ENCODE results near the gene CLIP2.
"Not testable (repeated sequence)": the region's sequence is repeated elsewhere in the genome, so short reads cannot be mapped to it uniquely, and the experiment has no call there.

Gene CLIP2

DNA sequence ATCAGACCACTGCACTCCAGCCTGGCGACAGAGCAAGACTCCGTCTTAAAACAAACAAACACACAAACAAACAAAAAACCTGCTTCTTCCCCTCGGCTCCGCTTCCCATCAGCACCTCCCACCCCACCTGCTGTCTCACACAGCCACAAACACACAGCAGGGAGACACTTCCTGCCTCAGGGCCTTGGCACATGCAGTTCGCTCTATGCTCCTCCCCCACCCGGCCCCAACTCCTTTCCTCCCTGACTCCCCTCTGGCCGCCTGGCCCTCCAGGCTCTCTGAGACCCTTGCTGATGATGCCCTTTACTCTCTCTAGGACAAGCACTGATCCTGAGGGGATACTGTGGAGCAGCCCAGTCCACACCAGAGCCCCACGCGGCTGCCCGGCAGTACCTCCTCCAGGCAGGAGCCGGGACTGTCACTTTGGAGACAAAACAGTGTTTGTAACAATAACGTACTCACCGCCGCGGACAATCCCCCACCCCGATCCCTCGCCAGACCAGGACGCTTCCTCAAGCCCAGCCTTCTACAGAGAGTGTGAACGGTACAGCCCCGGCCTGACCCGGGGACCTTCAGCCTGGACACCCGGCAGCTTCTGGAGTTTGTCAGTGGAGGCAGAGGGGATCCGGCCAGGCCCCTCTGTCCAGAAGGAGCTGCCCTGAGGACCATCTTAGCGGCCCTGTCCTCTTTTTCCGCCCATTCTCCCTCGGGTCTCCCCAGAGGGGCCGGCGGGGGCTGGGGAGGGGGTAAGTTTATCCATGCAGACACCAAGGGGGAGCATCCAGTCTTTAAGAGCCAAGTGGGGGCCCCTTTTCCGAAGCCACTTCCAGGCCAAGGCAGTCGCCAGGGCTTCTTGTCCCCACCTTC is 114.5 kb downstream of the CLIP2 start:
- Histone ChIP-seq H3K4me3 (ENCODE audit: insufficient read depth, low read depth, low read length) (no peak overlapping the region), H3K9me3 (ENCODE audit: control insufficient read depth, low read length) (no peaks in the 10 kb centered on the region), H3K36me3 (ENCODE audit: control insufficient read depth, insufficient read depth, low read length) (peaks cover 4% of the 10 kb centered on the region), H3K4me1 (ENCODE audit: control insufficient read depth, insufficient read depth, low read length) (no peaks in the 10 kb centered on the region), H3K27me3 (ENCODE audit: control insufficient read depth, insufficient read depth, low read length, poor library complexity, severe bottlenecking) (no peaks in the 10 kb centered on the region), H3K27ac (ENCODE audit: insufficient read depth, low read depth, low read length, poor library complexity, severe bottlenecking) (no peak overlapping the region)
- WGBS, 2 experiments: 89 to 91% methylated on average over 30 of the region's 30 CpGs

DNA sequence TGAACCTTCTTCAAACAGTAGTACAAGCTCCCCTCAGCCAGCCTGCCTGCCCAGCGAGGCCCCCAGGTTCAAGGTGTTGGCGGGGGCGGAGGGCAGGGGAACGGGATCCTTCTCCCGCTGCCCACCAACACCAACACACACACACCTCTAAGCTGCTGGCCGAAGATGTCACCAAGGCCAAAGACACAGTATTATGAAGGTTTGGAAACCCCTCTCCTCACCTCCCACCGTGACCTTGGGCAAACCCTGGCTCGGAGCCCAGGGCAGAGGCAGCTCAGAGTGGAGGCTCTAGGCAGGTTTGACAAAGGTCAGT is 115.1 kb downstream of the CLIP2 start:
- 92 to 94% methylated on average over 8 of the region's 8 CpGs for WGBS, 2 experiments
- H3K27me3 ChIP-seq (ENCODE audit: control insufficient read depth, insufficient read depth, low read length, poor library complexity, severe bottlenecking): no peaks in the 10 kb centered on the region

DNA sequence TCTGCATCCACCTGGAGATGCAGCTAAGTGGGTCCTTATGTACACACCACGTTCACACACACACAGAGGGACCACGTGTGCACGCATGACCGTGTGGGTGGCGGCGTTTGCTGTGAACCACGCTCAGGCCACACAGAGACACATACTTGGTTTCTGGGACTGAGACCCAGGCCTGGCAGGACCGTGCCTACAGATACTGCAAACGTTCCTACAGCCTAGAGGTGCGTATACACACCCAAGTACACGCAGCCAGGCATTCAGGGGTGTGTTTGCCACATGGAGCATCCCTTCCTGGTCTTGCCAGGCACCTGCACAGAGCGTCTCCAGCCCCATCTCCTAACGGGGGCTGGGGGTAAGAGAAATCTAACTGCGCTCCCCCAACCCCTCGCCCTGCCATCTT is 115.5 kb downstream of the CLIP2 start:
- peaks cover 4% of the 10 kb centered on the region for H3K36me3 ChIP-seq (ENCODE audit: control insufficient read depth, insufficient read depth, low read length)
- H3K9me3 ChIP-seq (ENCODE audit: control insufficient read depth, low read length): no peaks in the 10 kb centered on the region
- 92% methylated on average over 15 of the region's 15 CpGs for WGBS, 2 experiments

More for the DNA sequence above, 115.1 kb downstream of the CLIP2 start:
- Histone ChIP-seq H3K36me3 (ENCODE audit: control insufficient read depth, insufficient read depth, low read length) (peaks cover 4% of the 10 kb centered on the region), H3K4me1 (ENCODE audit: control insufficient read depth, insufficient read depth, low read length) (no peaks in the 10 kb centered on the region), H3K27ac (ENCODE audit: insufficient read depth, low read depth, low read length, poor library complexity, severe bottlenecking) (no peak overlapping the region), H3K9me3 (ENCODE audit: control insufficient read depth, low read length) (no peaks in the 10 kb centered on the region), H3K4me3 (ENCODE audit: insufficient read depth, low read depth, low read length) (no peak overlapping the region)

DNA sequence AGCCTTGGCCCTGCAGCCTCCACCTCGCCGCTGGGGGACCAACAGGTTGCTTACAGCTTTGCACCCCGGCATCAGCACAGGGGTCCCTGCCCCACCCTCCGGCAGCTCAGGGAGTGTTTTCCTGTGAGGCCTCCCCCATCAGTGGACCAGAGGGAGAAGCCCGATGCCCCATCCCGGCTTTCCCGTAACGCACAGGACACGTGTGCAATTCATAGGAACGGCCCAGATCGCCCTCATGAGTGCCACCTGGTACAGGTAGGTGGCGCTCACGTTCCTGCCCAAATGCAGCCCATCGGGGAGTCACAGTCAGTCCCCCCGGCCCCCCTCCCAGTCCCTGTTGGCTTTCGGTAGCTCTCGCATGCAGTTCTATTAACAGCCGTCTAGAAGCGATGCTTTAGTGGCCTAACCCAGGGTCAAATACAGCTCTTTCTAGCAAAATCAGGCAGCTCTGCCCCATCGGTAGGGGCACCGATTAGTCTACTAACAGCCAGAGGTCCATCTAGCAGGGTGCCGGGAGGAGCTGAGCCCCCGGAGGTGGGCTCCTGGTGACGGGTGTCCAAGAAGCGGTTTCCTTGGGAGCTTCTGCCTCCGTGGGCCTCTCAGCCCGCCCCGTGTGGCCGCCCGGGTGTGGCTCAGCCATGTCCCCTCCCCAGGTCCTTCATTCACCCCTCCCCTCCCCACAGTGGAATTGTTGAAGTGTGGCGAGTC is 116.1 kb downstream of the CLIP2 start:
- Histone ChIP-seq H3K36me3 (ENCODE audit: control insufficient read depth, insufficient read depth, low read length) (peaks cover 4% of the 10 kb centered on the region), H3K9me3 (ENCODE audit: control insufficient read depth, low read length) (no peaks in the 10 kb centered on the region), H3K27ac (ENCODE audit: insufficient read depth, low read depth, low read length, poor library complexity, severe bottlenecking) (no peak overlapping the region), H3K4me3 (ENCODE audit: insufficient read depth, low read depth, low read length) (no peak overlapping the region), H3K27me3 (ENCODE audit: control insufficient read depth, insufficient read depth, low read length, poor library complexity, severe bottlenecking) (no peaks in the 10 kb centered on the region), H3K4me1 (ENCODE audit: control insufficient read depth, insufficient read depth, low read length) (no peaks in the 10 kb centered on the region)
- 68 to 71% methylated on average over 31 of the region's 31 CpGs for WGBS, 2 experiments

More for the DNA sequence above, 115.5 kb downstream of the CLIP2 start:
- H3K27me3 ChIP-seq (ENCODE audit: control insufficient read depth, insufficient read depth, low read length, poor library complexity, severe bottlenecking): no peaks in the 10 kb centered on the region
- H3K27ac ChIP-seq (ENCODE audit: insufficient read depth, low read depth, low read length, poor library complexity, severe bottlenecking): no peak overlapping the region
- H3K4me1 ChIP-seq (ENCODE audit: control insufficient read depth, insufficient read depth, low read length): no peaks in the 10 kb centered on the region
- no peak overlapping the region for H3K4me3 ChIP-seq (ENCODE audit: insufficient read depth, low read depth, low read length)

DNA sequence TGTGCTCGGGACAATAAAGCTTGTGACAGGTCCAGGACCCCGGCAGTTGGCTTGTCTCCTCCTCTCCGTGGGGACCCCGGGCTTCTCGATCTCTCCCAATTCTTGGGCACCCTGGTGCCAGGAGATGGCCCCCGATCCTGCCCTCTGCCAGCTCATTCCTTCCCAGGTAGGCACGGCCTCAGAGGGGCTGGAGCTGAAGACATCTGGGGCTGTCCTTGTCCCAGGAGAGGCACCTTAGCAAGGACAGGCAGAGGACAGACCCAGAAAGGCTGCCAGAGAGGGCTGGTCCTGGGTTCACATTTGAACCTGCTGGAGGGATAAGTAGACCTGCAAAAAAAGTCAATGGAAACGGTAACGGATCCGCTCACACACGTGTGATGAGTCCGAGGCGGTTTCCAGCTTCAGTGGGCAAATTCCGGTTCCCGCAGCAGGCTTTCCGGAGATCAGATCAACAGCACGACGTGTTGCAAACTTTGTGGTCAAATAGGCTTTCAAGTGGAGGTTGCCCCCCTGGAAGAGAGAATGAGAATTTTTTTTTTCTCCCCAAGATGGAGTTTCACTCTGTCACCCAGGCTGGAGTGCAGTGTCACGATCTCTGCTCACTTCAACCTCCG is 116.8 kb downstream of the CLIP2 start:
- Histone ChIP-seq H3K27ac (ENCODE audit: insufficient read depth, low read depth, low read length, poor library complexity, severe bottlenecking) (no peak overlapping the region), H3K4me3 (ENCODE audit: insufficient read depth, low read depth, low read length) (no peak overlapping the region), H3K36me3 (ENCODE audit: control insufficient read depth, insufficient read depth, low read length) (peaks cover 4% of the 10 kb centered on the region), H3K27me3 (ENCODE audit: control insufficient read depth, insufficient read depth, low read length, poor library complexity, severe bottlenecking) (no peaks in the 10 kb centered on the region), H3K9me3 (ENCODE audit: control insufficient read depth, low read length) (no peaks in the 10 kb centered on the region), H3K4me1 (ENCODE audit: control insufficient read depth, insufficient read depth, low read length) (no peaks in the 10 kb centered on the region)
- 91 to 94% methylated on average over 20 of the region's 20 CpGs for WGBS, 2 experiments

DNA sequence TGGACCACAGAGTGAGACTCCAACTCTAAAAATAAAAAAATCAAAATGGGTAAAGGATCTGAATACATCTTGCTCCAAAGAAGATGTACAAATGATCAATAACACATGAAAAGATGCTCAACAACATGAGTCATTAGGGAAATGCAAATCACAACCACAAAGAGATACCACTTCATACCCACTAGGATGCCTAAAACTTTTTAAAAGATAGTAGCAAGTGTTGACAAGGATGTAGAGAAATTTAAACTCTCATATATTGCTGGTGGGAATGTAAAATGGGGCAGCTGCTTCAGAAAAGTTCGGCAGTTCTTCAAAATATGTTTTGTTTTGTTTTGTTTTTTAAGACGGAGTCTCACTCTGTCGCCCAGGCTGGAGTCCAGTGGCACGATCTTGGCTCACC is 118.8 kb downstream of the CLIP2 start:
- H3K36me3 ChIP-seq (ENCODE audit: control insufficient read depth, insufficient read depth, low read length): peaks cover 4% of the 10 kb centered on the region
- H3K27me3 ChIP-seq (ENCODE audit: control insufficient read depth, insufficient read depth, low read length, poor library complexity, severe bottlenecking): no peaks in the 10 kb centered on the region
- H3K27ac ChIP-seq (ENCODE audit: insufficient read depth, low read depth, low read length, poor library complexity, severe bottlenecking): no peak overlapping the region
- H3K4me1 ChIP-seq (ENCODE audit: control insufficient read depth, insufficient read depth, low read length): no peaks in the 10 kb centered on the region
- WGBS, 2 experiments: 78 to 87% methylated on average over 4 of the region's 4 CpGs
- H3K4me3 ChIP-seq (ENCODE audit: insufficient read depth, low read depth, low read length): no peak overlapping the region
- no peaks in the 10 kb centered on the region for H3K9me3 ChIP-seq (ENCODE audit: control insufficient read depth, low read length)

DNA sequence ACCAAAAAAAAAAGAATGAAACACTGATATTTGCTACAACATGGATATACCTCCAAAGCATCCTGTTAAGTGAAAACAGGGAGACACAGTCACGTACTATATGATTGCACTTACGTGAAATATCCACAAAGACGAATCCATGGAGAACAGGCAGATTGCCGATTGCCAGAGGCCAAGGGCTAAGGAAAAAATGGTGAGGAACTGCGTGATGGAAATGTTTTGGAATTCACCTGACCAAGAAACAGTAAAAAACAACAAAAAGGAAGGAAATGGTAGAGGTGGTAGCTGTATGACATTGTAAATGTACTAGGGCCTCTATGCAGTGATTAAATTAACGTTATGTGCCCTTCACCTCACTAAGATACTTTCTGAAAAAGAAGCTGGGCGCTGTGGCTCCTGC is 120.4 kb downstream of the CLIP2 start:
- H3K27me3 ChIP-seq (ENCODE audit: control insufficient read depth, insufficient read depth, low read length, poor library complexity, severe bottlenecking): no peaks in the 10 kb centered on the region
- H3K9me3 ChIP-seq (ENCODE audit: control insufficient read depth, low read length): no peaks in the 10 kb centered on the region
- H3K27ac ChIP-seq (ENCODE audit: insufficient read depth, low read depth, low read length, poor library complexity, severe bottlenecking): no peak overlapping the region
- no peaks in the 10 kb centered on the region for H3K4me1 ChIP-seq (ENCODE audit: control insufficient read depth, insufficient read depth, low read length)
- no peak overlapping the region for H3K4me3 ChIP-seq (ENCODE audit: insufficient read depth, low read depth, low read length)
- peaks cover 3% of the 10 kb centered on the region for H3K36me3 ChIP-seq (ENCODE audit: control insufficient read depth, insufficient read depth, low read length)
- WGBS, 2 experiments: 92 to 95% methylated on average over 7 of the region's 7 CpGs

DNA sequence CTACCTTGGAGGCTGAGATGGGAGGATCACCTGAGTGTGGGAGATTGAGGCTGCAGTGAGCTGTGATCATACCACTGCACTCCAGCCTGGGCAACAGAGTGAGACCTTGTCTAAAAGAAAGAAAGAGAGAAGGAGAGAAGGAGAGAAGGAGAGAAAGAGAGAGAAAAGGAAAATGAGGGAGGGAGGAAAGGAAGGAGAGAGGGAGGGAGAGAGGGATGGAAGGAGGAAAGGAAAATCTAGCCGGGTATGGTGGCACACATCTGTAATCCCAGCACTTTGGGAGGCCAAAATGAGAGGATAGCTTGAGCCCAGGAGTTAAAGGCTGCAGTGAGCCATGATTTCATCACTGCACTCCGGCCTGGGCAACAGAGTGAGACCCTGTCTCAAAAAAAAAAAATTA is 121.6 kb downstream of the CLIP2 start:
- 89% methylated on average over 2 of the region's 2 CpGs for WGBS, 2 experiments
- Histone ChIP-seq H3K27me3 (ENCODE audit: control insufficient read depth, insufficient read depth, low read length, poor library complexity, severe bottlenecking) (no peaks in the 10 kb centered on the region), H3K4me1 (ENCODE audit: control insufficient read depth, insufficient read depth, low read length) (no peaks in the 10 kb centered on the region), H3K36me3 (ENCODE audit: control insufficient read depth, insufficient read depth, low read length) (no peaks in the 10 kb centered on the region), H3K9me3 (ENCODE audit: control insufficient read depth, low read length) (no peaks in the 10 kb centered on the region), H3K27ac (ENCODE audit: insufficient read depth, low read depth, low read length, poor library complexity, severe bottlenecking) (no peak overlapping the region), H3K4me3 (ENCODE audit: insufficient read depth, low read depth, low read length) (no peak overlapping the region)

DNA sequence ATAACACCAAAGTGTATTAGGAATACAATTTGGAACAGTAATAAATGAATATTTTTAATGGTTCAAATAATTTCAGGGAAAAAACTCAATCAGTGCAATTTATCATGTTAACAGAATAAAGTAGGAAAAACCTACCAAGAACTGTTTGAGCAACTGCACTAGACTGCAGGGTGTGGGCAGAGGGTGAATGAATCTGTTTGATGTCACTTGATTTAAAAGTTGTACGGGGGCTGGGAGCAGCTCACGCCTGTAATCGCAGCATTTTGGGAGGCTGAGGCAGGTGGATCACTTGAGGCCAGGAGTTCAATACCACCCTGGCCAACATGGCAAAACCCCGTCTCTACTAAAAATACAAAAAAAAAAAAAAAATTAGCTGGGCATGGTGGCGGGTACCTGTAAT is 122.4 kb downstream of the CLIP2 start:
- 91 to 95% methylated on average over 5 of the region's 5 CpGs for WGBS, 2 experiments
- not testable (repeated sequence) for H3K9me3 ChIP-seq (ENCODE audit: control insufficient read depth, low read length); H3K4me3 ChIP-seq (ENCODE audit: insufficient read depth, low read depth, low read length); H3K27me3 ChIP-seq (ENCODE audit: control insufficient read depth, insufficient read depth, low read length, poor library complexity, severe bottlenecking); H3K4me1 ChIP-seq (ENCODE audit: control insufficient read depth, insufficient read depth, low read length); H3K27ac ChIP-seq (ENCODE audit: insufficient read depth, low read depth, low read length, poor library complexity, severe bottlenecking); H3K36me3 ChIP-seq (ENCODE audit: control insufficient read depth, insufficient read depth, low read length)

DNA sequence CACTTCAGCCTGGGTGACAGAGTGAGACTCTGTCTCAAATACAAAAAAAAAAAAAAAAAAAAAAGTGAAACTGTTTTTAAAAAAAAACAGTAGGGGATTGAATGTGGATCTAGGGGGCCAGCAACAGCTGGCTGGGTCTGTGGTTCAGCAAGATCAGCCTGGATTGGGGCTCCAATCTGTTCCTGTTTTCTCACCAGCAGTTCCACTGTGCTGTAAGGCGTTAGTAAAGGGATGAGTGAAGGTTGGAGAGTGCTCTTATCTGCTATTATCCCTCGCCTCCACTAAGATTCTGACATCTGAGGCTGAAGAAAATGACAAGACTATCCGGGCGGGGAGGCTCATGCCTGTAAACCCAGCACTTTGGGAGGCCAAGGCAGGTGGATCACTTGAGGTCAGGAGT is 122.8 kb downstream of the CLIP2 start:
- no peaks in the 10 kb centered on the region for H3K27me3 ChIP-seq (ENCODE audit: control insufficient read depth, insufficient read depth, low read length, poor library complexity, severe bottlenecking)
- H3K4me1 ChIP-seq (ENCODE audit: control insufficient read depth, insufficient read depth, low read length): no peaks in the 10 kb centered on the region
- no peaks in the 10 kb centered on the region for H3K36me3 ChIP-seq (ENCODE audit: control insufficient read depth, insufficient read depth, low read length)
- no peaks in the 10 kb centered on the region for H3K9me3 ChIP-seq (ENCODE audit: control insufficient read depth, low read length)
- H3K4me3 ChIP-seq (ENCODE audit: insufficient read depth, low read depth, low read length): no peak overlapping the region
- no peak overlapping the region for H3K27ac ChIP-seq (ENCODE audit: insufficient read depth, low read depth, low read length, poor library complexity, severe bottlenecking)
- 81 to 87% methylated on average over 4 of the region's 4 CpGs for WGBS, 2 experiments

Measured in ectodermal cell (in vitro differentiated cells).